Activated CD4-positive, alpha-beta T cell treated with anti-CD3 and anti-CD28 coated beads for 36 hours (primary cell): Measurements from ENCODE around the gene SLC25A26. TPM values are rescaled to one million over a fixed set of nuclear protein-coding genes. Genes with fewer than 3 reads are reported as not detected.

Experiments
- ATAC-seq: fragments of 200-7000 bp; cut with Tn5 transposase; one replicate; pipeline ENCODE4 v1.10.0; 2021; ENCODE audit warnings: mild to moderate bottlenecking, moderate library complexity
- CTCF ChIA-PET: fragments of 350-600 bp; sonication (Branson Sonifier 250); formaldehyde crosslinking; loops from one replicate; lab custom pipeline; 2021; ENCODE audit warnings: antibody characterized with exemption; lab: Charles Lee
- POLR2A ChIA-PET: fragments of 350-600 bp; sonication (Branson Sonifier 250); formaldehyde crosslinking; loops from one replicate; lab custom pipeline; 2021; ENCODE audit warnings: antibody characterized with exemption, inconsistent platforms; lab: Charles Lee
- DNase-seq: peaks from one replicate; pipeline ENCODE4 v3.0.0-alpha.2; 2020
- H3K27ac Mint-ChIP-seq: one replicate; pipeline ENCODE4 v1.8.0; 2021; ENCODE audit warnings: mixed read lengths
- H3K27me3 Mint-ChIP-seq: one replicate; pipeline ENCODE4 v1.8.0; 2021; ENCODE audit warnings: mixed read lengths
- H3K36me3 Mint-ChIP-seq: one replicate; pipeline ENCODE4 v1.8.0; 2021; ENCODE audit warnings: low read depth, mixed read lengths
- H3K4me1 Mint-ChIP-seq: one replicate; pipeline ENCODE4 v1.8.0; 2021; ENCODE audit warnings: mixed read lengths
- H3K4me3 Mint-ChIP-seq: one replicate; pipeline ENCODE4 v1.8.0; 2021; ENCODE audit warnings: mild to moderate bottlenecking, moderate library complexity, mixed read lengths
- H3K9me3 Mint-ChIP-seq: one replicate; pipeline ENCODE4 v1.8.0; 2021; ENCODE audit warnings: low read depth, mixed read lengths
- intact Hi-C, 2 experiments: fragments of 100-400 bp; cut with DNase I in 1 of 2; cut with micrococcal nuclease in 1 of 2; formaldehyde crosslinking; loops; one replicate each; pipeline versions ENCODE4 v1.14.2 to v1.15.1; 2022 to 2024; cut with DNase I, micrococcal nuclease
- total RNA-seq, 2 experiments: library from RNA; stranded (reverse); gene quantifications; one replicate each; pipeline ENCODE4 v1.2.3, GENCODE V29; 2021

Gene SLC25A26
- total RNA-seq, 2 experiments from 2014 or later = 14.2 to 22.7 TPM

- ChIA-PET CTCF (interaction anchor here (0.7 kb wide), 1 partner anchor 10 kb away, joined by 3 read pairs; no protein-coding TSS in a partner anchor), POLR2A (interaction anchor here (0.6 kb wide), 1 partner anchor 644 kb away, joined by 3 read pairs; no protein-coding TSS in a partner anchor)
- DNase-seq (no peak), ATAC-seq (no peak)
- Mint-ChIP-seq H3K27me3 (no peaks in the 10 kb centered on the region), H3K36me3 (peaks cover 8% of the 10 kb centered on the region), H3K4me1 (no peaks in the 10 kb centered on the region), H3K9me3 (no peaks in the 10 kb centered on the region), H3K4me3 (no peak overlapping the region), H3K27ac (no peak overlapping the region)
- intact Hi-C loops = loop anchor here in 1 of 2 experiments (10.0 kb wide), 1 partner anchor 128 kb away; no protein-coding TSS in a partner anchor
Measured at GRCh38 chr3:66402596-66403290, 181.9 kb downstream of the SLC25A26 start.

GRCh38 chr3:66403323-66403990 is 182.7 kb downstream of the SLC25A26 start:
- Mint-ChIP-seq H3K36me3 (peaks cover 7% of the 10 kb centered on the region), H3K27me3 (no peaks in the 10 kb centered on the region), H3K27ac (no peak overlapping the region), H3K9me3 (no peaks in the 10 kb centered on the region), H3K4me1 (no peaks in the 10 kb centered on the region), H3K4me3 (no peak overlapping the region)
- ChIA-PET CTCF (interaction anchor here (0.6 to 1.2 kb wide), 4 partner anchors 10 to 419 kb away, joined by 3 to 4 read pairs (median 3); no protein-coding TSS in a partner anchor), POLR2A (interaction anchor here (0.6 kb wide), 1 partner anchor 147 kb away, joined by 3 read pairs; no protein-coding TSS in a partner anchor)
- ATAC-seq (no peak), DNase-seq (no peak)
- intact Hi-C loops = loop anchor here in 1 of 2 experiments (10.0 kb wide), 1 partner anchor 129 kb away; no protein-coding TSS in a partner anchor

GRCh38 chr3:66404197-66404596 is 183.4 kb downstream of the SLC25A26 start:
- POLR2A ChIA-PET = interaction anchor here (0.6 kb wide), 1 partner anchor 147 kb away, joined by 3 read pairs; no protein-coding TSS in a partner anchor
- Mint-ChIP-seq H3K9me3 (no peaks in the 10 kb centered on the region), H3K27me3 (no peaks in the 10 kb centered on the region), H3K4me1 (no peaks in the 10 kb centered on the region), H3K4me3 (no peak overlapping the region), H3K27ac (no peak overlapping the region), H3K36me3 (peaks cover 6% of the 10 kb centered on the region)
- intact Hi-C loops = loop anchor here in 1 of 2 experiments (10.0 kb wide), 1 partner anchor 129 kb away; no protein-coding TSS in a partner anchor
- DNase-seq (no peak), ATAC-seq (no peak)
- CTCF ChIA-PET = interaction anchor here (1.0 to 1.2 kb wide), 2 partner anchors 414 to 418 kb away, joined by 3 to 4 read pairs; no protein-coding TSS in a partner anchor

- intact Hi-C loops = loop anchor here in 1 of 2 experiments (10.0 kb wide), 1 partner anchor 130 kb away; no protein-coding TSS in a partner anchor
- DNase-seq (no peak), ATAC-seq (no peak)
- ChIA-PET CTCF (interaction anchor here (0.6 to 0.8 kb wide), 3 partner anchors 126 to 368 kb away, joined by 3 read pairs; no protein-coding TSS in a partner anchor), POLR2A (no interaction called here)
- no peaks in the 10 kb centered on the region for H3K27me3 Mint-ChIP-seq
- H3K36me3 Mint-ChIP-seq = peaks cover 6% of the 10 kb centered on the region
- H3K27ac Mint-ChIP-seq = no peak overlapping the region
- no peaks in the 10 kb centered on the region for H3K4me1 Mint-ChIP-seq
- no peak overlapping the region for H3K4me3 Mint-ChIP-seq
- no peaks in the 10 kb centered on the region for H3K9me3 Mint-ChIP-seq
Measured at GRCh38 chr3:66404903-66405700, 184.3 kb downstream of the SLC25A26 start.

- CTCF ChIA-PET = interaction anchor here (0.5 to 2.7 kb wide), 3 partner anchors 18 to 412 kb away, joined by 3 to 15 read pairs (median 3); no protein-coding TSS in a partner anchor
- ATAC-seq = no peak
Measured at GRCh38 chr3:66405701-66406091, 184.9 kb downstream of the SLC25A26 start.

GRCh38 chr3:66406163-66406562 is 185.4 kb downstream of the SLC25A26 start:
- peaks cover 11% of the 10 kb centered on the region for H3K36me3 Mint-ChIP-seq
- no peaks in the 10 kb centered on the region for H3K4me1 Mint-ChIP-seq
- intact Hi-C loops = loop anchor here in 1 of 2 experiments (10.0 kb wide), 1 partner anchor 131 kb away; no protein-coding TSS in a partner anchor

More at GRCh38 chr3:66405701-66406091, 184.9 kb downstream of the SLC25A26 start:
- DNase-seq = no peak
- Mint-ChIP-seq H3K4me1 (no peaks in the 10 kb centered on the region), H3K36me3 (peaks cover 10% of the 10 kb centered on the region), H3K4me3 (no peak overlapping the region), H3K27me3 (no peaks in the 10 kb centered on the region), H3K27ac (no peak overlapping the region), H3K9me3 (no peaks in the 10 kb centered on the region)
- POLR2A ChIA-PET = interaction anchor here (0.7 kb wide), 1 partner anchor 375 kb away, joined by 3 read pairs; no protein-coding TSS in a partner anchor
- intact Hi-C loops = loop anchor here in 1 of 2 experiments (10.0 kb wide), 1 partner anchor 131 kb away; no protein-coding TSS in a partner anchor

GRCh38 chr3:66406831-66407610 is 186.2 kb downstream of the SLC25A26 start:
- Mint-ChIP-seq H3K4me1 (no peaks in the 10 kb centered on the region), H3K9me3 (no peaks in the 10 kb centered on the region), H3K27me3 (no peaks in the 10 kb centered on the region), H3K4me3 (no peak overlapping the region), H3K36me3 (peaks cover 15% of the 10 kb centered on the region), H3K27ac (no peak overlapping the region)
- DNase-seq (no peak), ATAC-seq (no peak)
- ChIA-PET CTCF (interaction anchor here (0.7 to 3.2 kb wide), 16 partner anchors 13 to 415 kb away, joined by 3 to 15 read pairs (median 4); no protein-coding TSS in a partner anchor), POLR2A (no interaction called here)
- intact Hi-C loops = loop anchor here (1.0 to 10.0 kb wide), 3 partner anchors 94 to 409 kb away; partner anchors contain the start of gene LRIG1 (in 1 of the 2)

More at GRCh38 chr3:66406163-66406562, 185.4 kb downstream of the SLC25A26 start:
- ChIA-PET CTCF (interaction anchor here (0.5 to 3.2 kb wide), 5 partner anchors 18 to 416 kb away, joined by 3 to 15 read pairs (median 6); no protein-coding TSS in a partner anchor), POLR2A (interaction anchor here (0.7 kb wide), 1 partner anchor 375 kb away, joined by 3 read pairs; no protein-coding TSS in a partner anchor)
- Mint-ChIP-seq H3K27ac (no peak overlapping the region), H3K4me3 (no peak overlapping the region), H3K9me3 (no peaks in the 10 kb centered on the region), H3K27me3 (no peaks in the 10 kb centered on the region)
- ATAC-seq (no peak), DNase-seq (no peak)

DNA sequence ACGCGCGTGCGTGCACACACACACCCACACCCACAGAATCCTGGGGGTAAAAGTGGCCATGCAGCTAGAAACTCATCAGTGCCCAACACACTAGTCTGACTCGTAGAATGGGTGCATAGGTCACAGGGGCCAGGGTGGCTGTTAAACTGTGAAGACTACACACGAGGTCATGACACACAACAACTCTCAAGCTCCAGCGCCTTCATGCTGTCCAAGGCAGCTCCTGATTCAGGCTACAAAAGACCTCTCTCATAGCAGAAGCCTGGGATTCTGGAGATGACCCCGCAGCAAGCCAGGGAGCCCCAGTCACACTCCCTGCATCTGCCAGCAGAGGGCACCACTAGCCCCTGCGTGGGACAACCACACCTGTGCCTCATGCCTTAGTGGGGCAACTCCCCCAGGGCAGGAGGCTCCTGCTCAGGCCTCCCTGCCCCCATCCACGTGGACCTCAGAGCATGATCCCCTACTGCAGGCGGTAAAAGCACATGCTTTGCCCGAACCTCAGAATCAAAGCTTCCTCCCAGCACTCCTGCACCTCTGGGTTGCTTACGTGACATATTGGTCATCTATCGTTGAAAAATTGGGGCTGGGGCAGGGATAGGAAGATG is 186.9 kb downstream of the SLC25A26 start:
- H3K27ac Mint-ChIP-seq = no peak overlapping the region
- no peaks in the 10 kb centered on the region for H3K4me1 Mint-ChIP-seq
- CTCF ChIA-PET = interaction anchor here (0.7 to 3.2 kb wide), 27 partner anchors 10 to 416 kb away, joined by 3 to 15 read pairs (median 4); no protein-coding TSS in a partner anchor
- DNase-seq (peak; percentile 85), ATAC-seq (peak; percentile 97)
- H3K36me3 Mint-ChIP-seq = peaks cover 19% of the 10 kb centered on the region
- POLR2A ChIA-PET = no interaction called here
- H3K4me3 Mint-ChIP-seq = no peak overlapping the region
- intact Hi-C loops = loop anchor here (1.0 to 10.0 kb wide), 4 partner anchors 93 to 409 kb away; partner anchors contain the start of gene LRIG1 (in 2 of the 2)
- no peaks in the 10 kb centered on the region for H3K9me3 Mint-ChIP-seq
- H3K27me3 Mint-ChIP-seq = no peaks in the 10 kb centered on the region
